ENCODE results near the gene ZNF48.

The ZNF48 gene

DNA sequence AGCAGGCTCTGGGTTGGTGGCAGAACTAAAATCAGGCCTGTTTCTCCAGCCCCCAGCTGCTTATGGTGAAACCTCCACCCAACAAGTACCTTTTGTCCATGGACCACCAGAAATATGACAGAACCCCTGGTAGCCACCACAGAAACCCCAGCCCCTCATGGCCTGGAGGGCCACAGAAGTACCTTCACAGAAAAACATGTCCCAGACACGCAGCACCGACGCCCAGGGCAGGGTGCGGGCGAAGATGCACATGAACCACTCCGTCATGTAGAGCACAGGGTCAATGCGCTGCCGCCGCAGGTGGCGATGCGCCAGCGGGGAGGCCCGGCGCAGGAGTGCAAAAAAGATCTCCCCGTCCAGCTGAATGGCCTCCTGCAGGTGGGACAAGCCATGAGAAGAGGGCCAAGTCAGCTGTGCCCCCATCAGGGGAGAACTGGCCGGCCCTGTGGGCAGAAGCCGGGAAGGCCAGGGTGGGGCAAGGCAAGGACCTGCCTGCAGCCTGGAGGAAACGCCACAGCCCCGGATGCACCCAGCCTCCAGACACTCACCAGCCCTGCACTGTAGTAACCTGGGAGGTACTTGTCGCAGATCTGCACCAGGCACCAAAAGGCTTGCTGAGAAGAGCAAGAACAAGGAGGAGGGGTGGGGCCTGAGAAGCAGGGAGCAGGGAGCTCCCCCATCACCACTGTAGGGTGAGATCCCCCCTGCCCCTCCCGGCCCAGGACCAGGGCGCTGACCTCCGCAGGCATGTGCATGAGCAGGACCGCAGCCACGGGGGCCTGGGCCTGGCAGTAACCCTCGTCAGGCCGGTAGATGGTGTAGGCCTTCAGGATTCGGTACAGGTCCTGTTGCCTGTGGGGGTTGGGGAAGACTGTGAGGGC lies 36.0 kb upstream of the ZNF48 start:
- no peak for DNase-seq

DNA sequence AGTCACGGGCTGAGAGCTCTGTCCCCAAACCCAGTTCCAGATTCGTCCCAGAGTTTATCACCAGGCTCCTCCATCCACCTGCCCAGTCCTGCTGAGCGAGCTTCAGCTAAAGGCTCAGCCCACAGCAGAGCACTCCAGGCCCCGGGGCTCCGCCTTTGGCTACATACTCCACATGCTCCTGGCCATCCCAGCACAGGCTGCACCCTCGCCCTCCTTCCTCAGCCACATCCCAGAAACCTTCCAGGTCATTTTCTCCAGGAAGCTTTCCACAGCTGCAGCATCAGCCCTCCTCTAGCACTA lies 35.4 kb upstream of the ZNF48 start:
- no peak for DNase-seq

DNA sequence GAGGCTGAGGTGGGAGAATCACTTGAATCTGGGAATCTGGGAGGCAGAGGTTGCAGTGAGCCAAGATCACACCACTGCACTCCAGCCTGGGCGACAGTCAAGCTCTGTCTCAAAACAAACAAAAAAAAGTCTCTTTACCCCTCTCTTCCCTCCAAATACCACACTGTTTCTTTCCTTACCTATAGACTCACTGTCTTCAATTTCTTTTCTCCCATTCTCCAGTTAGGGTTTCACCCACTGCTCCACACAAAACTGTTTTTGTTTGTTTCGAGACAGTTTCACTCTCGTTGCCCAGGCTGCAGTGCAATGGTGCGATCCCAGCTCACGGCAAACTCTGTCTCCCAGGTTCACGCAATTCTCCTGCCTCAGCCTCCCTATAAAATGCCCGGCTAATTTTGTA lies 34.0 kb upstream of the ZNF48 start:
- DNase-seq, result no peak

DNA sequence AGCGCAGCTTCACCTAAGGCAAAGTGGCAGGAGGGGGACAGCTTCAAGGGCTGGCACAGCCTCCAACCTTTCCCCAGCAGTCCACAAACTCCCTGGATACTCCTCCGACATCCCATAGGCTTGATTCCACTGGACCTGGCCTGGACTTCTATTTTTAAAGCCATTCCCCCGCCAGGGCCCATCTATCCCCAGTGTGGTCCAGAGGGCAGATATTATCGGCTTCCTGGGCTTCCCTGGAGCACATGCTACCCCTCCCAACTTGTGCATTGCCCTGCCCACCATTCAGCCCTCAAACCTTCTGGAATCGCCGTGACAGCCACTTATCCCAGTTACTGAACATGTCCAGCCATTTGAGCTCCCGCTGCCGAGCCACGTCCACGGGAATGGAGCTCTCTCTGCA lies 30.0 kb upstream of the ZNF48 start:
- DNase-seq, result no peak

DNA sequence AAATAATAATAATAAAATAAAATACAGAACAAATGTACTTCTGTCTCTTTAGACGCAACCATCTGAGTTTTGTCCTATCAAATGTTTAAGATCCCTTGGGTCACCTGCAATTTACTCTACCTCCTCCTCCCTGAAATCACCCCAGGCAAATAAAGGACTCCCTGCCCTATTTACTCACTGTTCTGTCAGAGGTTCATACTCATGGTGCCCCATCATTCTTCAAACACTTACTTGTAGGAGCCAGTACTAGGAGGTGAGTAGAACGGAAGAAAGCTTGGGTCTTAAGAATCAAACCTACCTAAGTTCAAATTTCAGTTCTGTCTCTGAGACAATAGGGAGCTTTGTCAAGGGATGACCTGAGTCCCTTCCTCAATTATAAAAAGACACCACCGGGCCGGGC lies 28.7 kb upstream of the ZNF48 start:
- DNase-seq, result no peak

DNA sequence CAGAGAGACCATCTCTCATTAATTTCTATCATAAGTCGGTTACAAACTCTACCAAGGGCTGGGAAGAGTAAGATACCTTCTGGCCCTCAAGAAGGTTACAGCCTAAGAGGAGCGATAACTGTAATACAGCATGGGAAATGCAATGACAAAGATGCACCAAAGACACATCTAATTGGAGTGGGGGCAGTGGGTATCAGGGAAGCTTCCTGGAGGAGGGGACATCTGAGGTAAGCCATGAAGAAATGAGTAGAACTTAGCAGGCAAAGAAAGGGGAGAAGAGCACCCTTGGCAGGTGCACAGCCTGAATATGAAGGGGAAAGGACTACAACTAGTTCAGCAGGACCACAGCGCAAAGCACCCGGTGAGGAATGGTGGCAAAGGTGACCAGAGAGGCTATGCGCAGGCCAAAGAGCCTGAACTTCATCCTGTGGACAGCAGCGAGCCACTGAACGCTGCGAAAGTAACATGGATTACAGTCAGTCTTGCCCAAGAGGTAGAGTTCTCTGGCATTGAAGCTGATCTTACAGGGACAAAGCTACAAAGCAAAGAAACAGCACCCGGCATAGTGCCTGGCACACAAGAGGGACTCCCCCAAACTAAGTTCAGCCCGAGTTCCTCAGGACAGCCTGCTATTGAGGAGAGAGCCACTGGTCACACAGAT lies 27.7 kb upstream of the ZNF48 start:
- DNase-seq, result no peak

DNA sequence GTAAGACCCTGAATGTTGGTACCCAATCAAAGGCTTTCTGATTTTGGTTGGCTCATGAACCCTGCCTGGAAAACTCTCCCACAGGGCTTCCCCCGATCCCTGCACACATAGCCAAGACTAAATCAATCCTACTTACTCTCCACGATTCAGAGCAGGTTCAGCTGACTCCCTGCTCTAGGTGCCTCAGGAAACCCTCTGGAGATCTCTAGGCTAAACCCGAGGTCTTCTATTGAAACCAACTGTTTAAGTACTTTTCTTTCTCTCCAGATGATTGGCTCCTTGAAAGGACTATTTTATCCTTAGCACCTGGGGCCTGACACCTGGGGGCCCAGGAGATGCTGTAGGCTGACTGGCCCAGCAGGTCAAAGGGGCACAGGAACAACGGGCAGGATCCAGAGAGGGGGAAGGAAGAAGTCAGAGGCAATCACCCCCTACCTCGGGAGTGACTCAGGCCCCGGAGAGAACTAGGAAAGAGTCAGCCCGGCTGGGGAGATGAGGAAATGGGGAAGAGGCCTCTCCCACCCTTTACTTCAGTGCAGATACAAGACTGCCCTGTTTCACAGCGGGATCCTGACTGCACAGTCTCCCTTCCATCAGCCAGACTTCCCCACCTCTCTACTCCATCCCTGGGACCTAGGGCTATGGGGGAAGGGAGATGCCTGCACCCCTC lies 27.0 kb upstream of the ZNF48 start:
- DNase-seq, result no peak

DNA sequence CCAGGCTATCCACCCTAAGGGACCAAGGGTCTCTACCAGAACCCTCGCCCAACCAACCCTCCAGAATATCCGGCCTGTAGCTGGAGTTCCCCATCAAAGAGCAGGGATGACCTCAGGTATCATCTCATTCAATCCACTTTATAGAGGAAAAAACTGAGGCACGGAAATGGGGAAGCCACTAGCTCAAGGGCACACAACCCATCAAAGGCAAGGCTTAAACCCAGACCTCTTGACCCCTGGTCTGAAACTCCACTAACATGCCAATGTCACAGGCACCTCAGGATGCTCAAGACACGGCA lies 26.5 kb upstream of the ZNF48 start:
- DNase-seq, result no peak

DNA sequence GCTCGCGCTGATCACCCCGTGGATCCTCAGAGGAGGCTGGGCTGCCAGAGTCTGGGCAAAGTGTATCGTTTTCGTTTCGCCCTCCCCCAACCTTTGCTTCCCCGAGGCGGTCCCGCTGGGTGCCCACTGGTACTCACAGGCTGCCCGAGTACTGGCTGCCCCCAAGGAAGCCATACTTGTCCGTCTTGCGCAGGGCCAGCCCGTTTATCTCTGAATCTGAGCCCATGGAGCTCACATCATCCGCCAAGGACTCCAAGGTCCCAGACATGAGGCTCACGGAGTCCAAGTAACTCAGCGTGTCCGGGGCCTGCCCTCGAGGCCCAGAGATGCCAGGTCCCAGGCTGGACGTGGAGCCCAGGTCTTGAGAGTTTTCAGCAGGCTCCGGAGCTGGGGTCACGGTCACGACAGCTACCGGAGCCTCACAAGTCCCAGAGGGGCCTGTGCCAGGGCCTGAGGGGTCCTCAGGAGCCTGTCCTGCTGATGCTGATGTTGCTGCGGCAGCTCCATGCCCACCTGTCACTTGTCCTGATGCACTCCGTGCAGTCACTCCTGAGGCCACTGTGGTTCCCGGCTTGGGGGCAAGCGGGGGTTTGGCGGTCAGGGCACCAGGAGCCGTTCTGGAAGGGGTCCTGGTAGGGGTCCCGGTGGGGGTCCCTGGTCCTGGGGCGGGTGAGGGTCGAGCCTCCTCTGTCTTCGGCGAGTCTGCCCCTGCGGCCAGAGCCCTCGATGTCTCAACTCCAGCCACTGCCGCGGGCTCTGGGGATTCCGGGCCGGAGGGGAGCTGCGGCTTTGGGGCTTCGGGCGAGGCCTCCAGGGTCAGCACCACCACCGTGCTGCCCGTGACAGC lies 25.9 kb upstream of the ZNF48 start:
- no peak for DNase-seq

DNA sequence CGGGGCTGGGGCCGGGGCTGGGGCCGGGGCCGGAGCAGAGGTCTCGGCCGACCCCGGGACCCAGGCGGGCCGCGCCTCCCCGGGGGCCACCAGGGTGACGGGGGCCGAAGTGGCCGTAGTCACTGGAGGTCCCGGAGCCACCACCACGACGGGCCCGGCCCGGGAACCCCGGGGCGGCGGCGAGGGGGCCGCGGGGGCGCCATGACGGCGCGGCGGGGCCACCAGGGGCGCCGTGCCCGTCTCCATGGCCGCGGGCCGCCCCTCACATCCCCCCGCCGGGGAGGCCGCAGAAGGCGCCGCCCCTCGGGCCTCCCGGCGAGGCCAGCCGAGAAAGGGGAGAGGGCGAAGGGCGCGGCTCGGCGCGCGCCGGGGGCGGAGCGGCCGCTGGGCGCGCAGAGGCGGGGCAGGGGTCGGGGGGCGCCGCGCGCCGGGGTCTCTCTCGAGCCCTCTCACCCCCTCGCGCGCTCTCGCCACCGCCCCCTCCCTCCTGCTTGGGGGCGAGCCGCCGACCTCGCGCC lies 25.2 kb upstream of the ZNF48 start:
- DNase-seq, result no peak

DNA sequence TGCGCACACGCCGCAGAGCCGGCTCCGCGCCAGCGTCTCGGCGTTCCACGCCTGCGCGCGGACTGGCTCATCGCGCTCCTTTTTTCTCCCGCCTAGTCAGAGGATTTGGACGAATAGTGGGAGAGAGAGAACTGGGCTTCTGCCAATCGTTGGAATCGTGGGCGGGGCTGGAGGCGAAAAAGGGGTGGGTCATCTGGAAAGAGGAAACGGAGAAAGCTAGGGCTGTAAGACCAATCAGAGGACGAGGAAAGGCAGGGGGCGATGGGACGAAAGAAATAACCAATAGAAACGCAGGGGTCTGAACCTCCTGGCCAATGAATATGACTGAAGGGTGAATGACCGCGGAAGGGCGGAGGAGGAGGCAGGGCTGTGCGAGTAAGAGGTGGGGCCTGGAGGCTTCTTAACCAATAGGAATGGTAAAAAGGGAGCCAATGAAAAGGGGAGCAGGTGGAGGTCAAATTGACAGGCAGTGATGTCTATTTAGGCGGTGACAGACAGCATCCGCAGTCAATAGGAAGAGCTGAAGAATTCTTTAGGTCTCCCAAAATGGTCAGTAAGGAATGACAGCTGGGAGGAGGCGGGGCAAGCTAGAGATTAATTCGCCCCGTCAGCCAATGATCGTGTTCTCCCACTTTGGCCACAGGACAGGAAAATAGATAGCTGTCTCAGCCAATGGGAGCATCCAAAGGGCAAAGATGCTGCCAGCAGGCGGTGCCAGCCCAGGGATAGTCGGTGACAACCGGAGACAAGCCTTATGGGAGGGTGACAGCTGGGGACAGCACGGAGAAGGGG lies 24.6 kb upstream of the ZNF48 start, which contains the start of gene TBC1D10B:
TSS of gene TBC1D10B (minus strand) at position 39 of the 792 bp plus-strand sequence. CDS start 311 bp downstream, outside the sequence.
- peak; percentile 100 for DNase-seq

DNA sequence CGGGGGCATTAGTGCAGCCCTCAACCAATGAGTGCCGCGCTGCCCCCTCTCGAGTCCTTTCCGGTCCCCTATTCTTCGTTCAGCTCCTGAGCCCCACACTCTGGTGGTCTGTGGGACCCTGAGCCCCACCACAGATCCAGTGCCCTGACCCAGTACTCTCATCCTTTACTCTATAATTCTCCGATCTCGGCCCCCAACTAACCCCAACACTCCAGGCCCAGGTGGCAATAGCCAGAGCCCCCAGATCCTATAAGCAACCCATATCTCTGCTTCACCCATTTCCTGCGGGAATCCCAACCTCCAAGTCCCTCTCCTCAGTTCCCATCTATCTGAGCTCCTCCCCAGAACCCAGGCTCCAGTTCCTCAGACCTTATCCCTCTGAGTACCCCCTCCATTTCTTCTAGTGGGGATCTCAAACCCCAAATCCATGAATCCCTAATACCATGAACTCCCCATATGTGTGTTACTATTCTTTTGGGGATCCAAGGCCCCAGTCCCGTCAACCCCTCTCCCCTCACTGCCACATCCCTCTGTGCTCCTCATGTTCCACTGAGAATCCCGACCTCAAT lies 23.9 kb upstream of the ZNF48 start:
- no peak for DNase-seq

DNA sequence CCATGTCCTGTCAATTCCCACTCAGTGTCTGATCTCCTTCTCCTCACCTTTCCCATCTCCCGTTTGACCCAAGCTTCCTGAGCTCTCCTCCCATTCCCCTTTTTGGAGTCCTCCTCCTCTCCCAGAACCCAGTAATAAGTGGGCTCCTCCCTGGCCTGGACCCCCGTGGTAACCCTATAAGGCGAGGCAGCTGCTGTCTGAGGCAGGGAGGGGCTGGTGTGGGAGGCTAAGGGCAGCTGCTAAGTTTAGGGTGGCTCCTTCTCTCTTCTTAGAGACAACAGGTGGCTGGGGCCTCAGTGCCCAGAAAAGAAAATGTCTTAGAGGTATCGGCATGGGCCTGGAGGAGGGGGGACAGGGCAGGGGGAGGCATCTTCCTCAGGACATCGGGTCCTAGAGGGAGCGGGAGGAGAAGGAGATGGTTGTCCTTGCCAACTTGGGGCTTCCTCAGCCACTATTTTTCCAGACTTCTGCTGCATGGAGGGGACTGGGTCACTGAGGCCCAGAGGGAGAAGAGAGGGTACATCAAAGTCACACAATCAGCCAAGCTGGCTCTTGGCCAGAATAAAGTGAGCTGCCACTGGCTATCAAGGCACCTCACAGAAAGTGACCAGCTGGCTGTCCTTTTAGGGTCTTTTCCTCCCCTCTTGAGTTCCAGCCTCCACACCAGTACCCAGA lies 23.0 kb upstream of the ZNF48 start:
- no peak for DNase-seq

DNA sequence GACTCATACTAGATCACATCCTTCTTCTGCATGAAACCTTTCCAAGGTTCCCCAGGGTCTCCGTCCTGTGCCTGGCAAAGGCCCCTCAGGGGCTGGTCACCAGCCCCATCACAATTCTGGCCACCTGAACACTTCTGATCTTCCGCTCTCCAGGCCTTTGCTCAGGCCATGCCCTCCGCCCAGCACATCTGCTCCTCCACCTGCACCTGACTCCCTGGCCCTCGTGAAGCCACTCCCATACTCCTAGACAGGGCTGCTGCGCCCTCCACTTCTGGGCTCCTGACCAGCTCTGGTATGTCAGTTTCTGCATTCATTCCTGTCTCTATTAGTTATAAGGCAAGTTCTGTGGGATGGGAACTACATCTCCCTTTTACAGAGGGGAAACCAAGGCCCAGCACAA lies 22.5 kb upstream of the ZNF48 start:
- DNase-seq, result no peak

DNA sequence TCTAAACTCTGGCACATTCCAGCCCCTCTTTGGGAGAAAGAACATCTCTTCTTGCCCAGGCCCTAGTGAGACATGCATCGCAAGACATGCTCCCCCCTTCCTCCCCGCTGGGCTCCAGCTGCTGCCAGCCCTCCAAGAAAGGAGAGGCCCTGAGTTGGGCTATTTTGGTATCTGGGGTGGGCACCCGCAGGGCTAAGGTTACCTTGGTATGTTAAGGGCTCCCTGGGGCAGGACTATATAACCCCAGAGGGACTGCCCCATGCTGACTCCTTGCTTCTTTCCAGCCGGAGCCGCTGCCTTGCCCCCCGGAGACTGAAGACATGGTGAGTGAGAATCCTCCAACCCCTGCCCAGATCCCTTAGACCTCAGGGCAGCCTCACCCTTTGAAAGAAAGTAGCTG lies 20.7 kb upstream of the ZNF48 start, which contains the start of gene MYL11:
TSS of gene MYL11 (plus strand) at position 265 of the 400 bp plus-strand sequence. CDS start at position 321, 56 bp downstream.
- DNase-seq, result no peak

DNA sequence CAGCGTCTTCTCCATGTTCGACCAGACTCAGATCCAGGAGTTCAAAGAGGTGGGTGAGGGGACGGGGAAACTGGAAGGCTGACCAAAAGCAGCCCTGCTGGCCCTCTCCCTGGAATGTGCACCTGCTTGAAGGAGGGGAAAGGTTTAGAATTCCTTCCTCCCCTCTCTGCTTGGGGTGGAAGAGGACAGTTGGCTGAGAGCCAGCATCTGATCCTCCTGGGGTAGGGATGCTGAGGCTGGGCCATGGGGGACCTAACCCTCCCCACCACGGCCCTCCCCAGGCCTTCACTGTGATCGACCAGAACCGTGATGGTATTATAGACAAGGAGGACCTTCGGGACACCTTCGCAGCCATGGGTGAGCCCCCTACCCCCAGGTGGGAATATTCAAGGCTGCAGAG lies 19.4 kb upstream of the ZNF48 start:
- DNase-seq, result no peak

DNA sequence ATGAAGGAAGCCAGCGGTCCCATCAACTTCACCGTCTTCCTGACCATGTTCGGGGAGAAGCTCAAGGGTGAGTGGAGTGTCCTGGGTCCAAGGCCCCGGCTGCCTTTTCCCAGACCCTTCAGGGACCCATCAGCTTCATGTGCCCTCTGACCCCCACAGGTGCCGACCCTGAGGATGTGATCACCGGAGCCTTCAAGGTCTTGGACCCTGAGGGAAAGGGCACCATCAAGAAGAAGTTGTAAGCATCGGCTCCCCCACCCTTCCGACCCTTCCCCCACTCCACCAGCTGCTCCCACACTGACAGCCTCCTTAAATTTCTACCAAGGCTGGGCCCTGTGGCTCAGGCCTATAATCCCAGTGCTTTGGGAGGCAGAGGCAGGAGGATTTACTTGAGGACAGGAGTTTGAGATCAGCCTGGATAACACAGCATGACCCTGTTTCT lies 18.7 kb upstream of the ZNF48 start:
- no peak for DNase-seq

DNA sequence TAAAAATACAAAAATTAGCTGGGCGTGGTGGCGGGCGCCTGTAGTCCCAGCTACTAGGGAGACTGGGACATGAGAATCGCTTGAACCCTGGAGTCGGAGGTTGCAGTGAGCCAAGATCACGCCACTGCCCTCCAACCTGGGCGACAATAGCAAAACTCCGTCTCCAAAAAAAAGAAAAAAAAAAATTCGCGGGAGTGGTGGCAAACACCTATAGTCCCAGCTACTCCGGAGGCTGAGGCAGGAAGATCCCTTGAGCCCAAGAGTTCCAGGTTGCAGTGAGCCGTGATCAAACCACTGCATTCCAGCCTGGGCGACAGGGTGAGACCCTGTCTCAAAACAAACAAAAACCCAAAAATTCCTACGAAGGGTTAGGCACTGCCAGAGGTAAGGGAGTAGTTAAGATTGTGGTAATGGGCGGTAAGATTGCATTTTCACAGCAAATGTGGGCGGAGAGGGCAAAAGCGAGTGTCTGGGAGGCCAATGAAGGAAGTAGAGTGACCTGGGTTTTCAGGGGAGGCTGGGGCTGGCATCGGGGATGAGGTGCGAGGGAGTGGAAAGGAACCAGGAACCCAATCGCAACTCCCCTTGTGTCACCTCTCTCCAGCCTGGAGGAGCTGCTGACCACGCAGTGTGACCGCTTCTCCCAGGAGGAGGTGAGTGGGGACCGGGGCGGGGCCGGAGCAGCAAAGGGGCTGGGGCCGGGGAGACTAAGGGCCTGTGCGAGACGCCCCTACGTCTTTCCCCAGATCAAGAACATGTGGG lies 18.0 kb upstream of the ZNF48 start:
- DNase-seq, result no peak

DNA sequence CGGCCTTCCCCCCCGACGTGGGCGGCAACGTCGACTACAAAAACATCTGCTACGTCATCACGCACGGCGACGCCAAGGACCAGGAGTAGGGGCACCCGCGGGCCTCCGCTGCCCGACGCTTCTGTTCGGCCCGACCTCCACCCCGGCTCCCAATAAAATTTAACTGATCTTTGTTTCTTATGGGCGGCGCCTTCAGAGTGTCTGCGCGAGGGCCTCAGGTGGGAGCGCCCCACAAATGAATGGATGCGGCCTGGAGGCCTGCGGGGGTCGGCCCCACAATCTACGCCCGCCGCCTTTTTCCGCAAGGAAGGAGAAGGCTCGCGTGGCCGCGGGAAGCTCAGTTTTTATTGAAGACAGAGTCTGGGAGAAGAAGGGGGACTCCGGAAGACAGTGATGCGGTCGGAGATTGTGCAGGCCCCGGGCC lies 17.4 kb upstream of the ZNF48 start:
- peak; percentile 90 for DNase-seq

Data from activated CD4-positive, alpha-beta T cell treated with anti-CD3 and anti-CD28 coated beads, Interleukin-2, amount 50 U/mL, for 16 hours (primary cell).